HepG2 (cell line): ENCODE measurements around the gene GPX5. TPM values are rescaled to one million over a fixed set of nuclear protein-coding genes. Genes with fewer than 3 reads are reported as not detected.

Experiments used
- HDAC2 ChIP-seq: sonication (generic); formaldehyde crosslinking; IDR thresholded peaks from 2 replicates; pipeline ENCODE4 v1.4.0; 2020; ENCODE audit warnings: missing genetic modification reagents
- HNF4G ChIP-seq, 2 experiments: sonication (generic) in 1 of 2; formaldehyde crosslinking in 1 of 2; IDR thresholded peaks; 2 replicates each; pipeline versions ENCODE4 v1.4.0 to v1.6.1; 2011 to 2020; ENCODE audit warnings: borderline replicate concordance in 2 of 2, low read depth in 2 of 2, mild to moderate bottlenecking in 2 of 2, low read length in 1 of 2, missing genetic modification reagents in 1 of 2, moderate library complexity in 1 of 2
- IKZF4 ChIP-seq: sonication (generic); formaldehyde crosslinking; IDR thresholded peaks from 2 replicates; pipeline ENCODE4 v1.5.1; 2020; ENCODE audit warnings: borderline replicate concordance, mild to moderate bottlenecking, low read depth, missing genetic modification reagents; ENCODE audit errors: not compliant biosample characterization
- MAFK ChIP-seq, 2 experiments: IDR thresholded peaks in 1 of 2; conservative IDR thresholded peaks in 1 of 2; 2 replicates each; pipeline ENCODE4 v1.6.1; 2011; ENCODE audit warnings: improper control_type of control experiment in 2 of 2, low read length in 2 of 2
- RFXANK ChIP-seq: IDR thresholded peaks from 2 replicates; pipeline ENCODE4 v1.6.1; 2016
- SMC3 ChIP-seq: IDR thresholded peaks from 2 replicates; pipeline ENCODE4 v1.6.1; 2011; ENCODE audit warnings: low read length, improper control_type of control experiment
- TFE3 ChIP-seq: IDR thresholded peaks from 2 replicates; pipeline ENCODE4 v1.6.1; 2016
- YY1 ChIP-seq: IDR thresholded peaks from 2 replicates; pipeline ENCODE4 v1.6.1; 2011; ENCODE audit warnings: low read length, low read depth, moderate library complexity, mild to moderate bottlenecking; ENCODE audit not compliant: insufficient read depth, insufficient replicate concordance
- ZFP91 ChIP-seq: sonication (generic); formaldehyde crosslinking; IDR thresholded peaks from 2 replicates; pipeline ENCODE4 v1.9.0; 2022; ENCODE audit warnings: missing genetic modification reagents, mild to moderate bottlenecking, borderline replicate concordance
- ZHX1 ChIP-seq: sonication (generic); formaldehyde crosslinking; IDR thresholded peaks from 2 replicates; pipeline ENCODE4 v1.8.1; 2022; ENCODE audit warnings: low read depth, mild to moderate bottlenecking, missing genetic modification reagents
- ZNF24 ChIP-seq: fragments of 450-650 bp; IDR thresholded peaks from 2 replicates; pipeline ENCODE4 v1.6.1; 2017; ENCODE audit warnings: antibody characterized with exemption, mild to moderate bottlenecking
- polyA plus RNA-seq, 8 experiments: library from polyadenylated mRNA; depleted of rRNA in 3 of 8; stranded (reverse) in 7 of 8; unstranded in 1 of 8; fragments of >200 nt; fragmentation: Illumina TruSeq in 4 of 8; extraction: Trizol in 4 of 8; gene quantifications; 2 replicates each; pipeline versions ENCODE4 v1.2.1 to v1.2.3, GENCODE V29; 2011 to 2016; ENCODE audit warnings: low read depth in 4 of 8, missing spikeins in 1 of 8, mixed read lengths in 1 of 8; ENCODE audit not compliant: insufficient read depth in 1 of 8
- total RNA-seq, 5 experiments: library from RNA; depleted of rRNA; stranded (reverse); fragments of >200 nt; fragmentation: Illumina TruSeq; extraction: Trizol; gene quantifications; 2 replicates each; pipeline ENCODE4 v1.2.3, GENCODE V29; 2016; ENCODE audit warnings: low read depth in 1 of 5
- TF ChIP-seq, protein P1 (sequence below): sonication (generic); formaldehyde crosslinking; IDR thresholded peaks from 2 replicates; pipeline ENCODE4 v1.4.0; 2020; ENCODE audit warnings: missing genetic modification reagents
- TF ChIP-seq, protein P2 (sequence below): IDR thresholded peaks from 2 replicates; pipeline ENCODE4 v1.4.0; 2020; ENCODE audit warnings: mild to moderate bottlenecking, missing genetic modification reagents

Gene GPX5
- total and polyA plus RNA-seq, 2 of the 13 experiments (the other 11 are each of a cell fraction or from before 2014, with no cell fraction given): not detected

- 0 out of 2 replicates have a peak, but pooled peaks have one; percentile 32 for TF ChIP-seq ZHX1 (CRISPR knock-in tag)
- TF ChIP-seq YY1: no peak
- TF ChIP-seq ZNF24: peak; percentile 97
- TF ChIP-seq, protein P1, sequence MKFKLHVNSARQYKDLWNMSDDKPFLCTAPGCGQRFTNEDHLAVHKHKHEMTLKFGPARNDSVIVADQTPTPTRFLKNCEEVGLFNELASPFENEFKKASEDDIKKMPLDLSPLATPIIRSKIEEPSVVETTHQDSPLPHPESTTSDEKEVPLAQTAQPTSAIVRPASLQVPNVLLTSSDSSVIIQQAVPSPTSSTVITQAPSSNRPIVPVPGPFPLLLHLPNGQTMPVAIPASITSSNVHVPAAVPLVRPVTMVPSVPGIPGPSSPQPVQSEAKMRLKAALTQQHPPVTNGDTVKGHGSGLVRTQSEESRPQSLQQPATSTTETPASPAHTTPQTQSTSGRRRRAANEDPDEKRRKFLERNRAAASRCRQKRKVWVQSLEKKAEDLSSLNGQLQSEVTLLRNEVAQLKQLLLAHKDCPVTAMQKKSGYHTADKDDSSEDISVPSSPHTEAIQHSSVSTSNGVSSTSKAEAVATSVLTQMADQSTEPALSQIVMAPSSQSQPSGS (CRISPR knock-in tag): peak; percentile 31; the same call in 1 of the 2 replicates
- TF ChIP-seq, protein P2, sequence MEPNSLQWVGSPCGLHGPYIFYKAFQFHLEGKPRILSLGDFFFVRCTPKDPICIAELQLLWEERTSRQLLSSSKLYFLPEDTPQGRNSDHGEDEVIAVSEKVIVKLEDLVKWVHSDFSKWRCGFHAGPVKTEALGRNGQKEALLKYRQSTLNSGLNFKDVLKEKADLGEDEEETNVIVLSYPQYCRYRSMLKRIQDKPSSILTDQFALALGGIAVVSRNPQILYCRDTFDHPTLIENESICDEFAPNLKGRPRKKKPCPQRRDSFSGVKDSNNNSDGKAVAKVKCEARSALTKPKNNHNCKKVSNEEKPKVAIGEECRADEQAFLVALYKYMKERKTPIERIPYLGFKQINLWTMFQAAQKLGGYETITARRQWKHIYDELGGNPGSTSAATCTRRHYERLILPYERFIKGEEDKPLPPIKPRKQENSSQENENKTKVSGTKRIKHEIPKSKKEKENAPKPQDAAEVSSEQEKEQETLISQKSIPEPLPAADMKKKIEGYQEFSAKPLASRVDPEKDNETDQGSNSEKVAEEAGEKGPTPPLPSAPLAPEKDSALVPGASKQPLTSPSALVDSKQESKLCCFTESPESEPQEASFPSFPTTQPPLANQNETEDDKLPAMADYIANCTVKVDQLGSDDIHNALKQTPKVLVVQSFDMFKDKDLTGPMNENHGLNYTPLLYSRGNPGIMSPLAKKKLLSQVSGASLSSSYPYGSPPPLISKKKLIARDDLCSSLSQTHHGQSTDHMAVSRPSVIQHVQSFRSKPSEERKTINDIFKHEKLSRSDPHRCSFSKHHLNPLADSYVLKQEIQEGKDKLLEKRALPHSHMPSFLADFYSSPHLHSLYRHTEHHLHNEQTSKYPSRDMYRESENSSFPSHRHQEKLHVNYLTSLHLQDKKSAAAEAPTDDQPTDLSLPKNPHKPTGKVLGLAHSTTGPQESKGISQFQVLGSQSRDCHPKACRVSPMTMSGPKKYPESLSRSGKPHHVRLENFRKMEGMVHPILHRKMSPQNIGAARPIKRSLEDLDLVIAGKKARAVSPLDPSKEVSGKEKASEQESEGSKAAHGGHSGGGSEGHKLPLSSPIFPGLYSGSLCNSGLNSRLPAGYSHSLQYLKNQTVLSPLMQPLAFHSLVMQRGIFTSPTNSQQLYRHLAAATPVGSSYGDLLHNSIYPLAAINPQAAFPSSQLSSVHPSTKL (CRISPR knock-in tag): peak; percentile 55; the same call in 1 of the 2 replicates
- no peak for TF ChIP-seq HNF4G (IDR thresholded peaks at IDR 0.05; ENCODE audit: borderline replicate concordance, low read depth, low read length)
- TF ChIP-seq HNF4G (CRISPR knock-in tag; IDR thresholded peaks at IDR 0.05; ENCODE audit: borderline replicate concordance, low read depth): no peak
- TF ChIP-seq IKZF4 (CRISPR knock-in tag): no peak
- TF ChIP-seq RFXANK (CRISPR knock-in tag): peak; percentile 61; the same call in 1 of the 2 replicates
- peak; percentile 72; the same call in 1 of the 2 replicates for TF ChIP-seq ZFP91 (CRISPR knock-in tag)
- TF ChIP-seq SMC3: peak; percentile 45
- peak; percentile 44; the same call in 1 of the 2 replicates for TF ChIP-seq TFE3 (CRISPR knock-in tag)
- TF ChIP-seq HDAC2: 0 out of 2 replicates have a peak, but pooled peaks have one; percentile 47
- no peak for TF ChIP-seq MAFK (conservative IDR thresholded peaks at IDR 0.05 in 1 of 2, IDR thresholded peaks at IDR 0.05 in 1 of 2; ENCODE audit: low read length in 2 of 2)
Measured at GRCh38 chr6:28542440-28543296, 17.0 kb downstream of the GPX5 start (continued).
